GM18526 (cell line): ENCODE data around the gene PJA1.

Experiments
- POLR2A ChIP-seq: IDR thresholded peaks from 3 replicates; pipeline ENCODE4 v1.6.1; 2011; ENCODE audit not compliant: insufficient read length; ENCODE audit errors: extremely low read depth

PJA1 gene, protein sequence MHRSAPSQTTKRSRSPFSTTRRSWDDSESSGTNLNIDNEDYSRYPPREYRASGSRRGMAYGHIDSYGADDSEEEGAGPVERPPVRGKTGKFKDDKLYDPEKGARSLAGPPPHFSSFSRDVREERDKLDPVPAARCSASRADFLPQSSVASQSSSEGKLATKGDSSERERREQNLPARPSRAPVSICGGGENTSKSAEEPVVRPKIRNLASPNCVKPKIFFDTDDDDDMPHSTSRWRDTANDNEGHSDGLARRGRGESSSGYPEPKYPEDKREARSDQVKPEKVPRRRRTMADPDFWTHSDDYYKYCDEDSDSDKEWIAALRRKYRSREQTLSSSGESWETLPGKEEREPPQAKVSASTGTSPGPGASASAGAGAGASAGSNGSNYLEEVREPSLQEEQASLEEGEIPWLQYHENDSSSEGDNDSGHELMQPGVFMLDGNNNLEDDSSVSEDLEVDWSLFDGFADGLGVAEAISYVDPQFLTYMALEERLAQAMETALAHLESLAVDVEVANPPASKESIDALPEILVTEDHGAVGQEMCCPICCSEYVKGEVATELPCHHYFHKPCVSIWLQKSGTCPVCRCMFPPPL

DNA sequence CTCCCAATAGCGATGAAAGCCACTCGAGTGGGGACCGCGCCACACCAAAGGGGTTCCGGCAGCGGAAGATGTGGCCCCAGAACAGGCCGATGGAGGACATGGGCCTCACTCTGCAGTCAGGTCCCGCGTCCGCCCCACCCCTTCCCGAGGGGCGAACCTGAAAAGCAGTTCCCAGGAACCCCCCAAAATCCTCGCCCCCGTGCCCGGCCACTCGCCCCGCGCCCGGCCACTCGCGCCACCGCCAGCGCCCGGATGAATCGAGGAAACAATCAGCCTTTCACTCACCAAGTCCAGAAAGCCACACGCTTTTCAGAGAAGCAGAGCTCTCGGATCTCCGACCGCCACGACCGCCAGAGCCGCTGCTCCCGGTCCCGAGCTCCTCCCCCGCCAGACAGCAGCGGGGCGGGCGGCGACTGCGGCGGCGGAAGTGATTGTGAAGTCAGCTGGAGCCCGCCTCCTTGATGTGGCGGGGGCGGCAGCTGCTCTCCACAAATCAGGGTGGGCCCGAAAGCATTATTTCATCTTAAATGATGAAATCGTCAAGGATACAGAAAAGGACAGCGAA lies at the start of gene PJA1:
TSS of gene PJA1 (minus strand) at position 367 of the 565 bp plus-strand sequence. CDS start 2,380 bp downstream, outside the sequence.
- peak; percentile 45 for TF ChIP-seq POLR2A

DNA sequence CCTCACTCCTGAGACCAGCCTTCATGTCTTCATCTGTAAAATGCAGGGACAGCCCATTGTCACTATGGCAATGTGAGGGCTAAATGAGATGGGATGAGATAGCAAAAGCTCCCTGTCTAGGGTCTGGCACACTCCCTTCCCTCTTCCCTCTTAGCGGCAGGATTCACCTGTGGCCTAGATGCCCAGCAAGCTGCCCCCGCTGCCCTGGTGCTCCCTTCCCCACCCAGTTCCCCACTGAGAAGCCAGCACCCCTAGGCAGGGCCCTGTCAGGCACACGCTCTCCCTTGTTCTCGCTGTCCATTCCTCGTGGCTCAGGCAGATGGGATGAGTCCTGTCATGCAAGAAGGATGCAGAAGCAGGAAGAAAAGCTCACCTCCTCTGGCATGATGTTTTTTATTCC lies 49.2 kb upstream of the PJA1 start:
- TF ChIP-seq POLR2A: no peak

DNA sequence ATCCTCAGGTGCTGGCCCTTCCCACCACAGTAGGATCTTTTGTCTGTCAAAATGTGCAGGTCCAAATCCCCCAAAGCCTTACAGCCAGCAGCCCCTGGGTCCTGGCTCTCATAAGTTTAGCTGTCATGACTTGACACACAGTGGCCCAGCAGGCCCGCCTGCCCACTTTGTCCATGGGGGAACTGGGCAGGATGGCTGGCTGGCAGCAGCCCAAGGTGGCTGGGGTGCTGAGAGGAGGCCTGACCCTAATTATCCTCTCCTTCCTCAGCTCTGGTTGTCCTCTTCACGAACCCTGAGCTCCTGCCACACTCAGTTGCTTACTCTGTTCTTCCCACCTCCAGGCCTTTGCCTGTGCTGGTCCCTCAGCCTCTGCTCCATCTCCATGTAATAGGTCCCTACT lies 46.4 kb upstream of the PJA1 start:
- TF ChIP-seq POLR2A: no peak

DNA sequence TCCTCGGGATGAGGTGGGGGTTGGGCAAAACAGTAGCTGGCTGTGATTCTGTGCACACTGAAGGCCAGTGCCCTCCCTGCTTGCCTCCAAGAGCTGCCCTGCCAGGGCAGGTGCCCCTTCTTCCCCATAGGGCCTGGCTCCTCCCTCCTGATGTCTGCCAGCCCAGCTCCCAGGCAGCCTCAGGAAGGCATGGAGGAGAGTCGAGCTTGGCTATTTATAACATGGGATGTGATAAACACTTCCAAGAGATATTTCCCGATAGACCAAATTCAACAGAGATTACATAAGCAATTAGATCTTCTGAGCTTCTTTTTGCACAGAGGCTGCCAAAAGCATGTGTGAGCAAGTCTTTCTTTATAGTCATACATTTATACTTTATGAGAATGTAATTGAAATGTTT lies 45.3 kb upstream of the PJA1 start:
- no peak for TF ChIP-seq POLR2A

DNA sequence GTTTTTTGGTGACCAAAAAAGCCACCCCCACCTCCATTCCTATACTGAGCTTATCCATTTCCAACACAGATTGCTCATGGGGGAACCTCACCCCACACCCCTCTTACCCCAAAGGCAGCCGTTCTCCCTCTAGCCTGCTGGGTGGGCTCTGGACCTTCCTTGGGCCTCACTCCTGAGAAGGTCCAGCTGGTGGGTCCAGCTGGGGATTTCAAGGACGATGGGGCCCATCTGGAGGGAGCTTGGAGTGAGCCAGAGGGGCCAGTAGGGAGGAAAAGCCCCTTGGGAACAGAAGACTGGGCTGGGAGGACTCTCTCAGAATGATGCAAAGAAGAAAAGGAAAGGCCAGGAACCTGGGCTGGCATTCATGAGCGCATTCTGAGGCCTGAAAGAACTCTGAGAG lies 42.0 kb upstream of the PJA1 start:
- TF ChIP-seq POLR2A: no peak

DNA sequence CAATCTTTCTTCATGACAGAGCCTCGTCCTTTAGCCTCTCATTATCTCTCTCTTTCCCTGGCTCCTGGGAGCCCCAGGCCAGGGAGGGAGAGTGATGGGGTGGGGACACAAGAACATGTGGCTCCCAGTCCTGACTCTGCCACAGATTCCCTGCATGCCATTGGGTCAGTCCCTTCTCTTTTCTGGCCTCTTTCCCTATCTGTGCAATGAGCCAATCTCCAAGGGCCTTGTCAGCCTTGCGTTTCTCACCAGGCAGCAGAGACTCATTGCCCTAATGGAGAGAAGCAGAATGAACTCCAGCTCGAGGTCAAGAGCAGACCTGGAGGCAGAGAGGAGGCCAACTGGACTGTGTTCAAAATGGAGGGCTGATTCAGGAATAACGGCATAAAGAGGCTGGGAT lies 38.4 kb upstream of the PJA1 start:
- TF ChIP-seq POLR2A: no peak

DNA sequence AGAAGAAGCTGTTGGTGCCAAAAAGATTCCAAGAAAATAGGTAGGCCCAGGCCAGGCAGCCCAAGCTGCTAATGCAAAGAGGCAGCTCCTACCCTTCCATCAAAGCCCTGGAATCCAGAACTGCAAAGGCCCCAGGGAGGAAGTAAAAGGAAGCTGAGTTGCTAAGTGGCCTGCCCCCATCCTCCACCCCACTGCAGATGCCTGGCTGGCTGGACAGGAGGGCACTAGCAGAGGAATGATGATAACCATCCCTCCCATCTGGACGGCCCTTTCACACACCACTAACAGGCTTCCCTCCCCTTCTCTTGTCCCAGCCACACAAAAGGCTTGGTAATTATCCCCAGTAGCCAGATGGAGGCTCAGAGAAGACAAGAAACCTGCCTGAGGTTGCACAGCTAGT lies 32.4 kb upstream of the PJA1 start:
- no peak for TF ChIP-seq POLR2A

DNA sequence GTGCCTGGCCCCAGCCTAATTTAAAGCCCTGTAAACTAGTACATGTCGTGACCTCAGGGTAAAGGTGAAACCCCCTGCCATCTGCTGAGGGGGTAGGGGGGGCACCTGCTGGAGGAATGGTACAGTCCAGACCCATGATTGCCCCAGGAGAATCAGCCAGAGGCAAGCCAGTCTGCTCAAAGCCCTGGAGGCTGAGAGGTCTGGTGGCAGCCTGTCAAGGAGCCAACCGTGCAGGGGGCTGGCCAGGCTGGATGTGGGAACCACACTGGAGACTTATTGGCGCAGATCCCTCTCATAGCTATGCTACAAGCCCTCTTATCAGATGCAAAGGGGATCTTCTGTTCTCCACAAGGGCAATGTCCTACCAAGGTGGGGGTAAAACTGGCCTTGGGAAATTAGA lies 31.4 kb upstream of the PJA1 start:
- no peak for TF ChIP-seq POLR2A

DNA sequence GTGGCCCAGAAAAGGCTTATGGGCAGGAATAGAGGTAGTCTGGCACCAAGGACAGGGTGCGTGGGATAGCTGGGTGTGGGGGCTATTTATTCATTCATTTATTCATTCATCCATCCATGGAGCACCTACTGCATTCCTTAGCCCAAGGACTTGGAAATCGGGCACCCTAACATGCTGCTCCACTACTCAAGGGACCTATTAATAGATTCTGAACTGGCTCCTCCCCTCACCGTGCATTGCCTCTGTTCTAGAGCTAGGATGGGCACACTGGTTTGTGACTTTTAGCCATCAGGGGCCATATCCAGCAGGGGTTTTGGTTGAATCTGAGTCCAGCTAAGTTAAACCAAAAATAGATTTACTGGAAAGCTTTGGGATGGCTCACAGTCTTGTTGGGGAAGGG lies 30.6 kb upstream of the PJA1 start:
- no peak for TF ChIP-seq POLR2A

DNA sequence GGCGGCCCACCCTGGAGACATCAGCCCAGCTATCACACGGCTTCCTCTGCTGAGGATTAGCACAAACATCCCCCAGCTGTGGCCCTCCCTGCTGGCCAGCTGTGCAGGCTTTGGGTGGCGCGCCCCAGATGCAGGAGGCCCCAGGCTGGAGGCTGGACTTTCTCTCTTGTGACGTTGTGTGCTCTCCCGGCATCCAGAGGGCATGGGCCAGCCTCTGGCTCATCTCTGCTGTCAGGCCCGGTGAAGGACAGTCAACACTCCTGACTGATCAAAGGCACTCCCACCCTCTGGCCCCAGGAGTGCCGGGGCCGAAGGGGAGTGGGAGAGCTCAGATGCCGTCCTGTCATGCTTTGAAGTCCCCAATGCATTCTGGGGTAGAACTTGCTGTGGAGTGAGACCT lies 29.9 kb upstream of the PJA1 start:
- no peak for TF ChIP-seq POLR2A

DNA sequence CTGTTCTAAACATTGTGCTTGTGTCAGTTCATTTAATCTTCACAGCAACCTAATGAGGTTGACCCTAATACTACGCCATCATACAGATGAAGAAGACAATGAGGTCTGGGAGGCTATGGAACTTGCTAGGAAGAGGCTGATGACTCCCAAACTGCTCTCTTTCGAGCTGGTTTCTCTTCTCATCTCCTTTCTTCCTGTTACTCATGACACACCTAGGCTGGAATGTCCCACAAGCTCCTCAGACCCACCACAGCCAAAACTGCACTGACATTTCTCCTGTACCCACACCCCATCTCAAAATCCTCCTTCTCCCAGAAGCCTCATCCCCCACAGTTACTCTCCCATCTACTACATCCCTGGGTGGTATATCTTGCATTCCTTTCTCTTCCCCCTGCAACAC lies 27.4 kb upstream of the PJA1 start:
- no peak for TF ChIP-seq POLR2A

DNA sequence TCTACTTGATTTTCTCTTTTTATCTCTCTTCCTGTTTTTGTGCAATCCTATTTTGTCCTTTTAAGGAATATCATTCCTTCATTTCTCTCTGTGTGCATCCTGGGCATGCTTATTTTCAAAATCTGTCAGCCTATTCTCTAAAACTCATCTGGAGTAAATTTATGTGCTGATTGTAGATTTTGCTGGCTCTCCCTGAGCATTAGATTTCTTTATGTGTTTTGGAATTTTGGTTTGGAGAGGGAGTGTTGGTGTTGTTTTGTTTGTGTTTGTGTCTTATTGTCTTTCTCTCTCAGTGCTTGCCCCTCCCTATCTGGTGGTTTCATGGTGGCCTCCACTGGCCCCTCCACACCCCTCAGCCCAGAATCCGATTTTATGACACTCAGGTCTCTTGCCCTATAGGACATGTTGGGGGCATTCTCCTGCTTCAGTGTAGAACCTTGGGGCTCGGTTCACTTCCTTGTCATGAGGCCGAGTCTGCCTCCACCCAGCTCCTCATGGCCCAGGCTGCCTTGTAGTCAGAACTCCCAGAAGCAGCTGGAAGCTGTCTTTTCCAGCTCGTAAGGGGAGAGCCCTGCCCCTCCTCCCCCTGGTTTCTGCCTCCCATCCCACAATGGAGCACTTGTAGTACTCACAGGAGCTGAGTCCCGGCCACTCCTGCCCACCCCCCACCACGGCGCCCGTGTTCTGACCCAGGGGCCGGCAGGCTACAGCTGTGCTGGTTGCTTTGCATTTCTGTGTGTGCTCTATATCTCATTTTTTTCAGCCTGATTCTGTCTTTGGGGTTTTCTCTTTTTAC lies 24.5 kb upstream of the PJA1 start:
- no peak for TF ChIP-seq POLR2A

DNA sequence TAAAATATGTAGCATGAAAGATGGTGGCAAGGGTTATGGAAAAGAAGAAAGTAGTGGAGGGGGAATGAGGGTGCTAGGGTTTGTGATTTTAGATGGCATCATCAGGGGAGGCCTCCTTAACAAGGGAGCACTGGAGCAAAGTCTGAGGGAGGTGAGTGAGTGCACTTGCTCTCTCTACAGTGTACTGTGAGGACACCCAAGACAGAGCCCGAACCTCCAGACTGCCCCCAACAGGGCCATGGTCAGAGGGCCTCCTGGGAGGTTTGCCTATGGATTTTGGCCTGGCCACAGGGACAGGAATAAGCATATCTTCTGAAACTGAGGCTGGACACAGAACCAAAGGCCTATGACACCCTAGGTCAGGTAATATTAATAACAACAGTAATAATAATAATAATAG lies 21.4 kb upstream of the PJA1 start:
- no peak for TF ChIP-seq POLR2A

DNA sequence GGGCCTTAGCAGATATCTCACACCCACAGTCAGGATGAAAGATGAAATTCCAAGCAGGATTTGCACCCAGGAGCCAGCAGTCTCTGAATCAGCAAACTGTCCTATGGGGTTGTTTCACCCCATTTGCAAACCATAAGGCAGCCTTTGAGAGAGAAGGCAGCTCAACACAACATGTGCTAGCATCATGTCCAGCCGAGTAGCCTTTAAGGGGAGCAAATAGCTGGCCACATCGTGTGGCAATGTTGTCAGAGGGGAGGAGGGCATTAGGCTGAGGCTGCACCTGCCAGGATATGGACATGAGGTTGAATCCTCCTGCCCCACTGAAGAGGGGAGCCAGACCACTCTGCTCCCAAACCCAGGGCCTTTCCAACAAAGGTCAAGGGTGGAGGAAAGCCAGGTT lies 20.6 kb upstream of the PJA1 start:
- no peak for TF ChIP-seq POLR2A

DNA sequence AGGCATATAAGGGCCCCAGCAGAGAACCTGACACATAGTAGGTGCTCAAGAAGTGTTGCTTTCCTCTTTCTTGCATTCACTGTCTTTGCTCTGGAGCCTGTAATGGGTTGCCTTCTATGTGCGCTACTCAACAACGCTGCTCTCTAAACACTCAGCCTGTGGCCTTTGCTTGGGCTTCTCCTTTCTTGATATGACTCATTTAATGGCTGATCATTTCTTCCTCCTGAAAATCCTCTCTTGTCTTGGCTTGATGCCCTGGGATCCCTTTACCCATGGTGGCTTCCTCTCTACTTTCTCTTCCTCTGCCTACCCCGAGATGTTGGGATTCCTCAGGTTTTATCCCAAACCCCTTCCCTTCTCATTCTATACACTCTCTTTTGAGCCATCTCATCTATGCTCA lies 19.9 kb upstream of the PJA1 start:
- no peak for TF ChIP-seq POLR2A
